Endodermal cell (in vitro differentiated cells): Measurements from ENCODE around the gene COQ8A. TPM values are rescaled to one million over a fixed set of nuclear protein-coding genes. Genes with fewer than 3 reads are reported as not detected.

ENCODE experiments used
- DNase-seq: peaks from one replicate; pipeline ENCODE4 v3.0.0-alpha.2; 2017
- H3K27ac ChIP-seq: 2 replicates; pipeline ENCODE4 v1.5.1; 2013; ENCODE audit warnings: mild to moderate bottlenecking, low read depth, low read length, moderate library complexity
- H3K27me3 ChIP-seq: 2 replicates; pipeline ENCODE4 v1.6.1; 2013; ENCODE audit warnings: mild to moderate bottlenecking, low read length, moderate library complexity; ENCODE audit not compliant: insufficient read depth, control insufficient read depth, poor library complexity, severe bottlenecking
- H3K36me3 ChIP-seq: 2 replicates; pipeline ENCODE4 v1.7.0; 2013; ENCODE audit warnings: mild to moderate bottlenecking, low read length, moderate library complexity; ENCODE audit not compliant: control insufficient read depth, insufficient read depth
- H3K4me1 ChIP-seq: one replicate; pipeline ENCODE4 v1.7.0; 2013; ENCODE audit warnings: low read length; ENCODE audit not compliant: control insufficient read depth, insufficient read depth
- H3K4me3 ChIP-seq: 2 replicates; pipeline ENCODE4 v1.5.1; 2013; ENCODE audit warnings: mild to moderate bottlenecking, low read length, moderate library complexity
- H3K9ac ChIP-seq: 2 replicates; pipeline ENCODE4 v1.6.1; 2013; ENCODE audit warnings: mild to moderate bottlenecking, low read length, moderate library complexity; ENCODE audit not compliant: poor library complexity, severe bottlenecking; ENCODE audit errors: extremely low read depth
- H3K9me3 ChIP-seq: 2 replicates; pipeline ENCODE4 v1.6.1; 2013; ENCODE audit warnings: mild to moderate bottlenecking, low read length, moderate library complexity; ENCODE audit not compliant: control insufficient read depth
- H3K27ac Mint-ChIP-seq: 2 replicates; pipeline ENCODE4 v1.8.0; 2020; ENCODE audit warnings: mixed read lengths
- H3K27me3 Mint-ChIP-seq: 2 replicates; pipeline ENCODE4 v1.8.0; 2021; ENCODE audit warnings: mild to moderate bottlenecking, mixed read lengths; ENCODE audit not compliant: insufficient read depth
- H3K36me3 Mint-ChIP-seq: 2 replicates; pipeline ENCODE4 v1.8.0; 2020; ENCODE audit warnings: low read depth, mixed read lengths
- H3K4me1 Mint-ChIP-seq: 2 replicates; pipeline ENCODE4 v1.8.0; 2020; ENCODE audit warnings: mixed read lengths
- H3K4me3 Mint-ChIP-seq: 2 replicates; pipeline ENCODE4 v1.8.0; 2020; ENCODE audit warnings: mild to moderate bottlenecking, moderate library complexity, mixed read lengths
- H3K9me3 Mint-ChIP-seq: 2 replicates; pipeline ENCODE4 v1.8.0; 2020; ENCODE audit warnings: mild to moderate bottlenecking, mixed read lengths
- WGBS, 2 experiments: methylation state at CpG; one replicate each; pipeline versions ENCODE4 v1.1.5 to v1.1.7; 2013; ENCODE audit warnings: missing lambda C conversion rate in 2 of 2, mixed read lengths in 1 of 2; ENCODE audit not compliant: insufficient coverage in 1 of 2, insufficient read length in 1 of 2; 5-methylcytosine and 5-hydroxymethylcytosine counted together
- total RNA-seq, 2 donors: library from RNA; stranded (reverse); fragmentation: NEBNext Ultra II Directional in 1 of 2; extraction: Animal tissue kit (Norgen Biotek cat#: 25700) in 1 of 2; gene quantifications; 2 replicates in 1 of 2; 3 replicates in 1 of 2; pipeline ENCODE4 v1.2.1, GENCODE V29; 2021
- TF ChIP-seq, protein P1 (sequence below): fragments of 200-600 bp; sonication (generic); conservative IDR thresholded peaks from 2 replicates; pipeline ENCODE4 v1.5.0; 2021; ENCODE audit warnings: antibody characterized with exemption, mild to moderate bottlenecking

COQ8A gene
- total RNA-seq, 2 donors from 2014 or later: 6.6 to 14.9 TPM

DNA sequence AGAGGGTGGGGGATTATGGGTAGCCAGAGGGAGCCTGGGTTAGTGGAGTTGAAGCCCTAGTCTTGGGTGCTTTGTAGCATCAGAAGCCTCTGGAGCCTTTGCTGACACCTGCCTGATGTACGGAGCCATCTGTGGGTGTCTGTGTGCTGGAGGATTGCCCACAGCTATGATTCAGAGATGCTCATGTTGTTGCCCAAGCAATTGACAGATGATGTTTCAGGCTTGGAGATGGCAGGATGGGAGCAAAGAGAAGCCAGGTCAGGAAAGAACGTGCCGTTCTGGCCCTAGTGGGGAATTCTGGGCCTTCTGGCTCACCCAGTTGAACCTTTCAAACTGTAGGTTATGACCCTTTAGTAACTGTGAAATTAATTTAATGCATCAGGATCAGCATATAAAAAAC, 27.6 kb downstream of the COQ8A start:
- Histone ChIP-seq H3K4me3 (no peak overlapping the region), H3K27me3 (no peaks in the 10 kb centered on the region), H3K4me1 (no peaks in the 10 kb centered on the region), H3K36me3 (no peaks in the 10 kb centered on the region), H3K9ac (no peak overlapping the region), H3K9me3 (peaks cover 10% of the 10 kb centered on the region), H3K27ac (no peak overlapping the region)
- TF ChIP-seq, protein P1, sequence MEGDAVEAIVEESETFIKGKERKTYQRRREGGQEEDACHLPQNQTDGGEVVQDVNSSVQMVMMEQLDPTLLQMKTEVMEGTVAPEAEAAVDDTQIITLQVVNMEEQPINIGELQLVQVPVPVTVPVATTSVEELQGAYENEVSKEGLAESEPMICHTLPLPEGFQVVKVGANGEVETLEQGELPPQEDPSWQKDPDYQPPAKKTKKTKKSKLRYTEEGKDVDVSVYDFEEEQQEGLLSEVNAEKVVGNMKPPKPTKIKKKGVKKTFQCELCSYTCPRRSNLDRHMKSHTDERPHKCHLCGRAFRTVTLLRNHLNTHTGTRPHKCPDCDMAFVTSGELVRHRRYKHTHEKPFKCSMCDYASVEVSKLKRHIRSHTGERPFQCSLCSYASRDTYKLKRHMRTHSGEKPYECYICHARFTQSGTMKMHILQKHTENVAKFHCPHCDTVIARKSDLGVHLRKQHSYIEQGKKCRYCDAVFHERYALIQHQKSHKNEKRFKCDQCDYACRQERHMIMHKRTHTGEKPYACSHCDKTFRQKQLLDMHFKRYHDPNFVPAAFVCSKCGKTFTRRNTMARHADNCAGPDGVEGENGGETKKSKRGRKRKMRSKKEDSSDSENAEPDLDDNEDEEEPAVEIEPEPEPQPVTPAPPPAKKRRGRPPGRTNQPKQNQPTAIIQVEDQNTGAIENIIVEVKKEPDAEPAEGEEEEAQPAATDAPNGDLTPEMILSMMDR: no peak
- WGBS, 2 experiments: 94 to 98% methylated on average over 3 of the region's 3 CpGs
- Mint-ChIP-seq H3K27ac (no peak overlapping the region), H3K9me3 (peaks cover 7% of the 10 kb centered on the region), H3K4me1 (no peaks in the 10 kb centered on the region), H3K4me3 (no peak overlapping the region), H3K36me3 (peaks cover 9% of the 10 kb centered on the region), H3K27me3 (no peaks in the 10 kb centered on the region)
- DNase-seq: no peak

DNA sequence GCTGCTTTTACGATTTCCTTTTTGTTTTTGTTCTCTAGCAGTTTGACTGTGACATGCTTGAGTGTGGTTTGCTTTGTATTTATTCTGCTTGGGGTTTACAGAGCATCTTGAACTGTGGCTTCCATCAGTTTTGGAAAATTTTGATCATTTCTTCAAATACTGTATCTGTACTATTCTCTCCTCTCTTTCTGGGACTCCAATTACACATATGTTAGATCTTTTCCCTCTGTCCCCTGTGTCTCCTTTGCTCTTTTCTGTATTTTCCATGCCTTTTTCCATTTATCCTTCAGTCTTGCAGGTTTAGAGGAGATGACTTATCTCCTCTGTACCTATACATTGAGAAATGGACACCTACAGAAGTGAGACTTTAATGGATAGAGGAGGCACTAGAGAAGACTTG, 31.7 kb downstream of the COQ8A start:
- Histone ChIP-seq H3K27ac (no peak overlapping the region), H3K9ac (no peak overlapping the region), H3K4me1 (no peaks in the 10 kb centered on the region), H3K4me3 (no peak overlapping the region), H3K36me3 (no peaks in the 10 kb centered on the region), H3K27me3 (no peaks in the 10 kb centered on the region), H3K9me3 (peaks cover 10% of the 10 kb centered on the region)
- Mint-ChIP-seq H3K27me3 (no peaks in the 10 kb centered on the region), H3K4me3 (no peak overlapping the region), H3K9me3 (peaks cover 7% of the 10 kb centered on the region), H3K4me1 (peaks cover 12% of the 10 kb centered on the region), H3K27ac (no peak overlapping the region), H3K36me3 (peaks cover 9% of the 10 kb centered on the region)
- DNase-seq: no peak
- TF ChIP-seq, protein P1: no peak
- WGBS, 2 experiments: 89% methylated on average over 1 of the region's 1 CpG; no CpG with 5 or more reads in 1 of the 2 experiments

DNA sequence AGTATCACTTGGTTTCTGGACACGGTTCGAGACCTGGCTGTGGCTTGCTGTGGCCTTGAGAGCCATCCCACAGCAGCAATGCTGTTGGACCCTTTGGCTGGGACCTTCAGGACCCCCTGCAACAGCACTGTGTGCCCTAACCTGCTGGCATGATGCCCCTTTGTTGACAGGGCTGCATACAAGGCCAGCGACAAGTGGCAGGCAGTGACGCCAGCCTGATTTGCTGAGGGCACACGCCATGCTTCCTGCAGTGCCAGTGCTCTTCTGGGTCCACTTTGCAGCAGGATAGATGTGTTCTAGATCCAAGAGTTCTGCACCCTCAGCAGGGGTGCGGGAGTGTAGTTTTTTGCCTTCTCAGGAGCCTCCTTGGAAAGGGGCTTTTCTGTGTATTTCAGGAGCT, 32.8 kb downstream of the COQ8A start:
- no peaks in the 10 kb centered on the region for H3K36me3 ChIP-seq
- peak; percentile 11 for DNase-seq
- peaks cover 10% of the 10 kb centered on the region for H3K9me3 ChIP-seq
- H3K4me3 Mint-ChIP-seq: no peak overlapping the region
- 94 to 100% methylated on average over 3 to 6 of the region's 6 CpGs for WGBS, 2 experiments
- H3K9me3 Mint-ChIP-seq: peaks cover 7% of the 10 kb centered on the region
- no peak overlapping the region for H3K27ac Mint-ChIP-seq
- H3K4me1 Mint-ChIP-seq: peaks cover 12% of the 10 kb centered on the region
- no peak overlapping the region for H3K9ac ChIP-seq
- peaks cover 9% of the 10 kb centered on the region for H3K36me3 Mint-ChIP-seq
- no peak overlapping the region for H3K27ac ChIP-seq
- no peak overlapping the region for H3K4me3 ChIP-seq
- H3K27me3 ChIP-seq: no peaks in the 10 kb centered on the region
- H3K27me3 Mint-ChIP-seq: no peaks in the 10 kb centered on the region
- H3K4me1 ChIP-seq: no peaks in the 10 kb centered on the region
- TF ChIP-seq, protein P1: no peak
